H9 (cell line): ENCODE results near the gene THSD4. TPM values are rescaled to one million over a fixed set of nuclear protein-coding genes. Genes with fewer than 3 reads are reported as not detected.

Experiments
- DNase-seq: peaks from one replicate; pipeline ENCODE4 v3.0.0-alpha.2; 2017
- H2AFZ ChIP-seq: one replicate; pipeline ENCODE4 v1.6.1; 2013; ENCODE audit warnings: mild to moderate bottlenecking, low read length, control low read depth, moderate library complexity
- H2AK5ac ChIP-seq: 2 replicates; pipeline ENCODE4 v1.6.1; 2013; ENCODE audit warnings: low read length, control low read depth, mixed read lengths; ENCODE audit not compliant: insufficient read length
- H2BK120ac ChIP-seq: one replicate; pipeline ENCODE4 v1.6.1; 2013; ENCODE audit warnings: low read depth, mild to moderate bottlenecking, low read length, control low read depth, inconsistent platforms; ENCODE audit not compliant: poor library complexity, severe bottlenecking
- H2BK12ac ChIP-seq: 2 replicates; pipeline ENCODE4 v1.6.1; 2013; ENCODE audit warnings: low read length, control low read depth, mixed read lengths, low read depth; ENCODE audit not compliant: insufficient read length
- H2BK15ac ChIP-seq: 2 replicates; pipeline ENCODE4 v1.6.1; 2013; ENCODE audit warnings: low read depth, low read length, control low read depth
- H2BK20ac ChIP-seq: one replicate; pipeline ENCODE4 v1.6.1; 2013; ENCODE audit warnings: low read depth, mild to moderate bottlenecking, low read length, control low read depth, inconsistent platforms; ENCODE audit not compliant: poor library complexity, severe bottlenecking
- H2BK5ac ChIP-seq: 2 replicates; pipeline ENCODE4 v1.6.1; 2013; ENCODE audit warnings: low read length, control low read depth, mixed read lengths; ENCODE audit not compliant: insufficient read length
- H3K14ac ChIP-seq: 2 replicates; pipeline ENCODE4 v1.6.1; 2013; ENCODE audit warnings: low read length, control low read depth; ENCODE audit not compliant: insufficient read depth
- H3K18ac ChIP-seq: 2 replicates; pipeline ENCODE4 v1.6.1; 2013; ENCODE audit warnings: low read depth, mild to moderate bottlenecking, mixed read lengths, low read length, control low read depth; ENCODE audit not compliant: insufficient read length
- H3K23ac ChIP-seq: 2 replicates; pipeline ENCODE4 v1.6.1; 2013; ENCODE audit warnings: low read length, control low read depth, mixed read lengths, low read depth; ENCODE audit not compliant: insufficient read length
- H3K23me2 ChIP-seq: 2 replicates; pipeline ENCODE4 v1.6.1; 2013; ENCODE audit warnings: low read depth, mild to moderate bottlenecking, mixed read lengths, low read length, control low read depth; ENCODE audit not compliant: insufficient read length, poor library complexity, severe bottlenecking
- H3K27ac ChIP-seq: 2 replicates; pipeline ENCODE4 v1.5.1; 2013; ENCODE audit warnings: low read length, control low read depth, mixed read lengths, low read depth; ENCODE audit not compliant: insufficient read length
- H3K27me3 ChIP-seq: 2 replicates; pipeline ENCODE4 v1.6.1; 2013; ENCODE audit warnings: low read length, control low read depth, inconsistent platforms; ENCODE audit not compliant: insufficient read depth
- H3K4ac ChIP-seq: 2 replicates; pipeline ENCODE4 v1.6.1; 2013; ENCODE audit warnings: low read depth, mild to moderate bottlenecking, control low read depth, inconsistent platforms, low read length, moderate library complexity
- H3K4me1 ChIP-seq: 2 replicates; pipeline ENCODE4 v1.6.1; 2013; ENCODE audit warnings: low read length, control low read depth, inconsistent platforms; ENCODE audit not compliant: insufficient read depth
- H3K4me2 ChIP-seq: 2 replicates; pipeline ENCODE4 v1.6.1; 2013; ENCODE audit warnings: low read length, control low read depth, mixed read lengths; ENCODE audit not compliant: insufficient read length, insufficient read depth
- H3K56ac ChIP-seq: 2 replicates; pipeline ENCODE4 v1.6.1; 2013; ENCODE audit warnings: low read depth, mild to moderate bottlenecking, mixed read lengths, low read length, control low read depth; ENCODE audit not compliant: insufficient read length
- H3K79me1 ChIP-seq: 2 replicates; pipeline ENCODE4 v1.6.1; 2013; ENCODE audit warnings: low read depth, mild to moderate bottlenecking, moderate library complexity, low read length, control low read depth, inconsistent platforms; ENCODE audit not compliant: insufficient read depth, poor library complexity, severe bottlenecking
- H3K79me2 ChIP-seq: 2 replicates; pipeline ENCODE4 v1.6.1; 2013; ENCODE audit warnings: low read length, control low read depth, inconsistent platforms; ENCODE audit not compliant: insufficient read depth
- H3K9ac ChIP-seq: 2 replicates; pipeline ENCODE4 v1.6.1; 2013; ENCODE audit warnings: low read length, control low read depth, mixed read lengths; ENCODE audit not compliant: insufficient read length; ENCODE audit errors: extremely low read depth
- H3K9me3 ChIP-seq: one replicate; pipeline ENCODE4 v1.6.1; 2013; ENCODE audit warnings: low read depth, low read length, inconsistent platforms; ENCODE audit not compliant: control insufficient read depth
- H3T11ph ChIP-seq: one replicate; pipeline ENCODE4 v1.6.1; 2013; ENCODE audit warnings: mild to moderate bottlenecking, low read length, control low read depth, inconsistent platforms
- H4K20me1 ChIP-seq: one replicate; pipeline ENCODE4 v1.6.1; 2013; ENCODE audit not compliant: control insufficient read depth, insufficient read length, insufficient read depth
- H4K5ac ChIP-seq: 2 replicates; pipeline ENCODE4 v1.6.1; 2013; ENCODE audit warnings: low read depth, mild to moderate bottlenecking, mixed read lengths, low read length, control low read depth; ENCODE audit not compliant: insufficient read length
- H4K8ac ChIP-seq: replicated peaks from 2 replicates; pipeline ENCODE4 v1.6.1; 2013; ENCODE audit warnings: low read length, control low read depth, mixed read lengths, low read depth; ENCODE audit not compliant: insufficient read length
- H4K91ac ChIP-seq: 2 replicates; pipeline ENCODE4 v1.6.1; 2013; ENCODE audit warnings: low read depth, mild to moderate bottlenecking, moderate library complexity, mixed read lengths, low read length, control low read depth; ENCODE audit not compliant: insufficient read length
- H3K27ac Mint-ChIP-seq, 3 experiments: 2 replicates in 2 of 3; 3 replicates in 1 of 3; pipeline ENCODE4 v1.8.0; 2020 to 2021; ENCODE audit warnings: mixed read lengths in 3 of 3, mild to moderate bottlenecking in 1 of 3, moderate library complexity in 1 of 3
- H3K27me3 Mint-ChIP-seq: 2 replicates; pipeline ENCODE4 v1.8.0; 2021; ENCODE audit warnings: low read depth, mild to moderate bottlenecking, moderate library complexity, mixed read lengths
- H3K36me3 Mint-ChIP-seq, 3 experiments: 2 replicates in 2 of 3; 3 replicates in 1 of 3; pipeline ENCODE4 v1.8.0; 2020 to 2021; ENCODE audit warnings: low read depth in 3 of 3, mixed read lengths in 3 of 3; ENCODE audit not compliant: insufficient read depth in 1 of 3
- H3K4me1 Mint-ChIP-seq, 2 experiments: 2 replicates each; pipeline ENCODE4 v1.8.0; 2020; ENCODE audit warnings: mixed read lengths in 2 of 2
- H3K4me3 Mint-ChIP-seq, 2 experiments: 2 replicates in 1 of 2; 3 replicates in 1 of 2; pipeline ENCODE4 v1.8.0; 2020 to 2021; ENCODE audit warnings: mild to moderate bottlenecking in 2 of 2, mixed read lengths in 2 of 2, moderate library complexity in 1 of 2
- H3K9me3 Mint-ChIP-seq, 2 experiments: 2 replicates in 1 of 2; 3 replicates in 1 of 2; pipeline ENCODE4 v1.8.0; 2020; ENCODE audit warnings: mild to moderate bottlenecking in 2 of 2, mixed read lengths in 2 of 2, moderate library complexity in 1 of 2
- WGBS: extraction: QIAGEN DNeasy Blood & Tissue Kit; methylation state at CpG from one replicate; pipeline ENCODE4 v1.1.7; 2013; ENCODE audit warnings: missing lambda C conversion rate, low lambda C conversion rate, mixed read lengths; ENCODE audit not compliant: insufficient read length; ENCODE audit errors: extremely low coverage; 5-methylcytosine and 5-hydroxymethylcytosine counted together
- total RNA-seq: library from RNA; stranded (reverse); gene quantifications from 2 replicates; pipeline ENCODE4 v1.2.1, GENCODE V29; 2021
- TF ChIP-seq, protein P1 (sequence below): fragments of 200-600 bp; sonication (generic); conservative IDR thresholded peaks from 3 replicates; pipeline ENCODE4 v1.8.0; 2021; ENCODE audit warnings: antibody characterized with exemption, mild to moderate bottlenecking

THSD4 gene
- total RNA-seq, 1 experiment from 2014 or later = 5.5 TPM

DNA sequence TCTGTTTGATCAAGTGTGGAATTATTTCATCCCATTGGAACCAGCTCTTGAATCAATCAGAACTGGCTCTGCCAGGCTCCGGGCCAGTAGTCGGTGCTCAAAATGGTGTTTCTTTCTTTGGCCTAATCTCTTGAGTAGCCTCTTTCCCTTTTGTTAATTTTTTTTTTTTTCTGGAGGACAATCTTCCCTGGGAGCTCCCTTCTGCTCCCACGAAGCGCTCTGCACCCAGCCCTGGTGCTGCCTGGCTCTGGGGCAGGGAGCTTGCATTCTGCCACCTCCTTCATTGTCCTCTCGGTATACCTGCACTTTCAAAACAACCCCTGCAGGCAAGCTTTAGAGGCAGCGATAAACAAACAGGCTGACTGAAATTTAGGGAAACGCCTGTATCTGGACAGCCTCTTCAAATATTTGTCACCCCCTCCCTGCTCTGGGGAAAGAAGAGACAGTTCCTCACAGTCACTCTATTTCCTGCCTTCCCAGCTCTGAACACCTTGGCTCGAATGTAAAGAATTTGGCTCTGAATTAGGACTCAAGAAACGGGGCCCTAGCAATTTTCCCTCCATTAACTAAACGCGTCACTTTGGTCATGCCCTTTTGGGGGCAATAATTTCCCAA, 1.1 kb upstream of the THSD4 start:
- Histone ChIP-seq H3K4ac (no peak overlapping the region), H3K4me1 (peaks cover 9% of the 10 kb centered on the region; the same call in 1 of the 2 replicates), H2BK15ac (no peak overlapping the region), H3K79me2 (no peaks in the 10 kb centered on the region), H3K9ac (no peak overlapping the region), H3K79me1 (no peaks in the 10 kb centered on the region), H2BK120ac (no peak overlapping the region), H3K4me2 (peak overlapping the region; percentile 65), H3T11ph (no peak overlapping the region), H4K8ac (no peak overlapping the region), H3K18ac (no peak overlapping the region), H3K14ac (no peak overlapping the region), H2AK5ac (no peak overlapping the region), H4K20me1 (no peaks in the 10 kb centered on the region), H3K23ac (no peak overlapping the region), H3K56ac (no peak overlapping the region), H2BK5ac (no peak overlapping the region), H3K27ac (no peak overlapping the region), H3K23me2 (peaks cover 13% of the 10 kb centered on the region), H3K9me3 (no peaks in the 10 kb centered on the region), H3K27me3 (peaks cover 6% of the 10 kb centered on the region; the same call in 1 of the 2 replicates), H4K91ac (no peak overlapping the region), H2BK20ac (no peak overlapping the region), H4K5ac (no peak overlapping the region), H2BK12ac (no peak overlapping the region), H2AFZ (peak overlapping the region; percentile 94)
- Mint-ChIP-seq H3K27me3 (peaks cover 45% of the 10 kb centered on the region), H3K36me3 (no peaks in the 10 kb centered on the region), H3K9me3 (no peaks in the 10 kb centered on the region), H3K27ac (no peak overlapping the region), H3K4me3 (peak overlapping the region; percentile 81 to 88), H3K4me1 (peaks cover 54 to 63% of the 10 kb centered on the region in 2 experiments)
- WGBS = no CpG with 5 or more reads among the region's 11 CpGs
- peak; percentile 45 for DNase-seq
- TF ChIP-seq, protein P1, sequence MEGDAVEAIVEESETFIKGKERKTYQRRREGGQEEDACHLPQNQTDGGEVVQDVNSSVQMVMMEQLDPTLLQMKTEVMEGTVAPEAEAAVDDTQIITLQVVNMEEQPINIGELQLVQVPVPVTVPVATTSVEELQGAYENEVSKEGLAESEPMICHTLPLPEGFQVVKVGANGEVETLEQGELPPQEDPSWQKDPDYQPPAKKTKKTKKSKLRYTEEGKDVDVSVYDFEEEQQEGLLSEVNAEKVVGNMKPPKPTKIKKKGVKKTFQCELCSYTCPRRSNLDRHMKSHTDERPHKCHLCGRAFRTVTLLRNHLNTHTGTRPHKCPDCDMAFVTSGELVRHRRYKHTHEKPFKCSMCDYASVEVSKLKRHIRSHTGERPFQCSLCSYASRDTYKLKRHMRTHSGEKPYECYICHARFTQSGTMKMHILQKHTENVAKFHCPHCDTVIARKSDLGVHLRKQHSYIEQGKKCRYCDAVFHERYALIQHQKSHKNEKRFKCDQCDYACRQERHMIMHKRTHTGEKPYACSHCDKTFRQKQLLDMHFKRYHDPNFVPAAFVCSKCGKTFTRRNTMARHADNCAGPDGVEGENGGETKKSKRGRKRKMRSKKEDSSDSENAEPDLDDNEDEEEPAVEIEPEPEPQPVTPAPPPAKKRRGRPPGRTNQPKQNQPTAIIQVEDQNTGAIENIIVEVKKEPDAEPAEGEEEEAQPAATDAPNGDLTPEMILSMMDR = no peak
